Left colon (tissue), 2 donors: ENCODE measurements around the gene RITA1. TPM values are rescaled to one million over a fixed set of nuclear protein-coding genes. Genes with fewer than 3 reads are reported as not detected.
A peak's percentile ranks its signal among the peaks of the same experiment; 100 is the strongest.

ENCODE experiments used
- ATAC-seq: fragments of 200-7000 bp; cut with Tn5 transposase; one replicate; pipeline ENCODE4 v1.9.1; 2020; ENCODE audit warnings: mild to moderate bottlenecking, moderate library complexity
- DNase-seq, 2 donors: peaks; one replicate each; pipeline ENCODE4 v3.0.0-alpha.2; 2020
- intact Hi-C, 2 donors: fragments of 100-400 bp; cut with DNase I in 1 of 2; cut with micrococcal nuclease in 1 of 2; formaldehyde crosslinking; loops; one replicate each; pipeline versions ENCODE4 v1.11.2 to v1.14.0; 2022; cut with DNase I, micrococcal nuclease
- microRNA-seq, 2 donors: library from miRNA; unstranded; fragments of <30 nt; microRNA quantifications; one replicate each; pipeline versions ENCODE4 v1.1.0 to v1.2.0, GENCODE V29; 2020
- total RNA-seq, 2 donors: library from RNA; stranded (reverse); fragmentation: NEBNext Ultra II Directional; extraction: Animal tissue kit (Norgen Biotek cat#: 25700); gene quantifications; one replicate each; pipeline ENCODE4 v1.2.1, GENCODE V29; 2021
- donor health status: DM: no; HTN: no; CAD: no.
- donor health status: DM: yes; HTN: yes; CAD: no.

The RITA1 gene
- total RNA-seq, 2 donors from 2014 or later, result 17.4 to 18.0 TPM

- ATAC-seq (no peak), DNase-seq (peak in 1 of 2 donors; percentile 31)
- intact Hi-C loops, result no loop called here
Measured at GRCh38 chr12:113236539-113237399, 51.2 kb downstream of the RITA1 start.

DNA sequence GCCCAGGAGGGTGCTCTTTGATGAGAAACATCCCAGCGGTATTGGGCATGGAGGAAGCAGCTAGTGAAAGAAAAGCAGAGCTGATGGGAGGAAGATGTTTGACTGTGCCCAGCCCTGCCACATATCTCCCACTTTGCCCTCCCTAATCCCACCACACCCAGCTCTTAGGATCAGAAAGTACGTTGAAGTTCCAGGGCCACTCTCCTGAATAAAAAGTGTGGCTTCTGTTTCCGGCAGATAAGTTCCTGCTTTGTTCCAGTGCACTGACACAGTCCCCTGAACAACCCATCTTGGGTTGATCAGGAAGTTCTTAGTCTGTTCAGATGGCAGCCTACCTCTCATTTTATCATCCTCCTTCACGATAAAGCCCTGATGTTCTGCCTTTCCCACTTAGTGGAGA is 52.2 kb downstream of the RITA1 start:
- ATAC-seq (peak; percentile 34), DNase-seq (peak in 1 of 2 donors; percentile 51)
- intact Hi-C loops, result no loop called here

- ATAC-seq (no peak), DNase-seq (no peak)
- intact Hi-C loops, result no loop called here
Measured at GRCh38 chr12:113238309-113238708, 52.8 kb downstream of the RITA1 start.

- ATAC-seq, result peak; percentile 37
- intact Hi-C loops, result no loop called here
Measured at GRCh38 chr12:113239288-113239771, 53.8 kb downstream of the RITA1 start.

DNA sequence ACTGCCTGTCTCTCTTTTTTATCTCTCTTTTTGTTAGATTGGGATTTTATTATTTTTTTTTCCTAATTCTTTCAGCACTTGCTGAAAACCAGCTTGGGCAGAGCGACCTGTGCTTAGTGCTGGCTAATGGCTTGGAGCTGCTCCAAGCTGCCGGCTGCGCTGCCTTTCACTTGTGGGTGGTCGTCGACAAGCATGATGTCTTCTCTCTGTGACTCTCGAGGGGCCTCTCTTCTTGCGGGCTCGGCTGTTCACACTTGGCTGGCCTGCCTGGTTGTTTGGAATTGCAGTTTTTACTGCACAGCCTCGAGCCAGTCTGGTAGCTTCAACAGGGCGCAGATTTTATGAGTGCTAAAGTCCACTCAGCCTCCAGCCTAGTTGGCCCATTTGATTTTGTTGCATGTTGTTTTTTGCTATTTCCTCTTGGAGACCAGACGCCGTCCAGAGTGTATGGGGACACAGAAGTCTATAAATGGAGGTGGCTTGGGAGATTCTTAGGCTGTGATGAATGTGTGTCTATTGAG is 54.4 kb downstream of the RITA1 start:
- DNase-seq (peak; percentile 71 to 87), ATAC-seq (peak; percentile 59)
- intact Hi-C loops, result no loop called here

More at GRCh38 chr12:113239288-113239771, 53.8 kb downstream of the RITA1 start:
- no peak for DNase-seq

GRCh38 chr12:113240395-113240794 is 54.9 kb downstream of the RITA1 start:
- ATAC-seq (no peak), DNase-seq (no peak)
- intact Hi-C loops, result no loop called here

- peak; percentile 78 to 87 for DNase-seq
- intact Hi-C loops, result no loop called here
- peak; percentile 46 for ATAC-seq
Measured at GRCh38 chr12:113241191-113242025, 55.9 kb downstream of the RITA1 start.

Small RNA genes lying within 50 kb of the gene (microRNA-seq; reads per million reads assigned to microRNA genes)
- gene MIR7106, result 0 reads per million in 2 donors

Other genes starting within 250 kb of the RITA1 start
- 10 to 100 TPM; 12.9 to 27.2 TPM for gene OAS3, start 247.2 kb upstream of the RITA1 start, total RNA-seq
- 1 to 10 TPM; 3.2 to 6.7 TPM for gene OAS2, start 207.2 kb upstream of the RITA1 start, total RNA-seq
- gene DTX1, start 129.0 kb upstream of the RITA1 start, total RNA-seq, result 1 to 10 TPM; 1.2 to 2.3 TPM
- 10 to 100 TPM in 1 of 2 donors, 1 to 10 TPM in 1; 9.0 to 14.1 TPM for gene RASAL1, start 50.0 kb upstream of the RITA1 start, total RNA-seq
- gene CFAP73, start 36.0 kb upstream of the RITA1 start, total RNA-seq, result under 1 TPM in 1 of 2 donors, not detected in 1; 0.43 TPM
- 10 to 100 TPM; 42.0 to 56.9 TPM for gene DDX54, start 243 bp upstream of the RITA1 start, total RNA-seq
- 10 to 100 TPM; 84.7 to 96.4 TPM for gene TPCN1, start 35.7 kb downstream of the RITA1 start, total RNA-seq
- 10 to 100 TPM; 50.5 to 57.3 TPM for gene SLC8B1, start 149.4 kb downstream of the RITA1 start, total RNA-seq
- gene PLBD2, start 172.9 kb downstream of the RITA1 start, total RNA-seq, result 10 to 100 TPM; 17.7 to 23.5 TPM
- gene SDS, start 218.2 kb downstream of the RITA1 start, total RNA-seq, result 1 to 10 TPM in 1 of 2 donors, under 1 TPM in 1; 0.76 to 4.7 TPM
- gene SDSL, start 236.7 kb downstream of the RITA1 start, total RNA-seq, result 10 to 100 TPM; 14.7 to 20.1 TPM